Measurements from ENCODE around the gene AGAP6.
"Not testable (repeated sequence)": the region's sequence is repeated elsewhere in the genome, so short reads cannot be mapped to it uniquely, and the experiment has no call there.

AGAP6 gene

DNA sequence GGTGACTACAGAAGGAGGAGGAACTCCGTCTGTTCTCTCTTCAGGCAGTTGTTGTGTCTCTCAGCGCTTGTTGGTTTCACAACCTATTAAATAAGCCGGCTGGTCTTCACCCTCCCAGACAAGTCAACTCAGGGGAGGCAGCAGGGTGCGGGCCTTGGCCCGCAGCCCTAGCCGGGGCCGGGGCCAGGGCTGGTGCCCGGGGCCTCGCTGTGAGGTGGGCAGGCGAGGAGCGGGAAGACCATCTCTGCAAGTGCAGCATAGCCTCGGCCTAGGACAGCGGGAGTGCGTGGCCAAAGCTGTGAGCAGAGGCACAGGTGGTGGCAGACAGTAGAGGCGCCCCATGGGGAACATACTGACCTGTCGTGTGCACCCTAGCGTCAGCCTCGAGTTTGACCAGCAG lies at the start of gene AGAP6:
TSS of gene AGAP6 (plus strand) at position 31 of the 400 bp plus-strand sequence. CDS start at position 341, 310 bp downstream.
- DNase-seq: not testable (repeated sequence)

DNA sequence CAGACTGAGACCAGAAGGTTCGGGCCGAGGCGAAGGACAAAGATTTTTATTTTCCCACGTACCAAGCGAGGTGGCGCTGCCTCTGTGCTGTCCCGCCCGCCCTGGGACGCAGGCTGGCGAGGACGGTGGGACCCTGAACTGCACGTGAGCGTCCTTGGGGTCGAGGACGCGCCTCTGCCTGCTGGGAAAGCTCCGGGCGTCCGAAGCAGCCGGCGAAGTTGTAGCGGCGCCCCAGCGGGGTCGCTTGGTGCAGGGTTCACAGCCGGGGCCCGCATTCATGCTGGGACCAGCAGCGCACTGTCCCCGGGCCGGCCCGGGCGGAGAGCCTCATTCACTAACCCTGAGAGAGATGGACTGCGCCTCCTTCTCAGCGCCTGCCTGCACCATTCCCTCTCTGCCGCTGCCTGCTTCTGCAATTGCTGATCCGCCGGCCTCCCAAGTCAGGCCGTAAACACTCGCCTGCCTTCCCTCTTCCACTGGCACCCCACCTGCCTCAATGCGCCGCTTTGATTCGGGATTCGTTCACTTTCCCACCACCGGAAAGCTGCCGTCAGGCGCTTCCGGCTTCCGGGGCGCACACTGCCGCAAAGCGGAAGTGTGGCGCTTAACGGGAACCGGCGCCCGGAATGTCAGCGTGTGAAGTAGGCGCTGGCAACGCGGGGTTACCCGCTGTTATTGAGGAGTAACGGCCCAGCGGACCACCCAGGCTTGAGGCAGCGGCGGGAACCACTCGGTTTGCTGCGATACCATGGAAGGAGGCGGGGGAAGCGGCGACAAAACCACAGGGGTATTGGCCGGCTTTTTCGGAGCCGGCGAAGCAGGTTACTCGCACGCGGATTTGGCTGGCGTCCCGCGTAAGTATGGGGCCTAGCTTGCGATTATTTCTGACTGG lies 46.5 kb upstream of the AGAP6 start, which contains the start of the genes PARG and TIMM23B:
TSS of gene PARG (minus strand) at position 581 of the 892 bp plus-strand sequence. CDS start at position 279, 302 bp downstream.
TSS of gene TIMM23B (plus strand) at position 607 of the 892 bp plus-strand sequence. CDS start at position 749, 142 bp downstream.
- DNase-seq: peak in 1 of 2 experiments; percentile 43

DNA sequence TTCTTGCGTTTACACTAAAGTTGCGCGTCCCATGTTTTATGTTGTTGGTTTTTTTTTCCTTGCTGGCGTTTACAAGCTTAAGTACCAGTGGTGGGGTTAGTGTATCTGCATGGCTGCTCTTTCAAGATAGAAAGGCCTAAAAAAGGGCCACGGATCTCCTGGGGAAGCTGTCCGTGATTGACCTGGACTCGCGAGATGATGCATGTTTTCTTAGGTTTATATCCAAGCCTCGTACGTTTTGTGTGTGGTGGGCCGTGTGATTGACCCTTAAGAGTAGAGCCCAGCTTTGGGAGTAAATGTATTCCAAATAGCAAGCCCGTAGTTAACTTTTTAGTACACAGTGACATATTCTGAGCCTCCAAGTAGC lies 45.9 kb upstream of the AGAP6 start:
- not testable (repeated sequence) for DNase-seq

DNA sequence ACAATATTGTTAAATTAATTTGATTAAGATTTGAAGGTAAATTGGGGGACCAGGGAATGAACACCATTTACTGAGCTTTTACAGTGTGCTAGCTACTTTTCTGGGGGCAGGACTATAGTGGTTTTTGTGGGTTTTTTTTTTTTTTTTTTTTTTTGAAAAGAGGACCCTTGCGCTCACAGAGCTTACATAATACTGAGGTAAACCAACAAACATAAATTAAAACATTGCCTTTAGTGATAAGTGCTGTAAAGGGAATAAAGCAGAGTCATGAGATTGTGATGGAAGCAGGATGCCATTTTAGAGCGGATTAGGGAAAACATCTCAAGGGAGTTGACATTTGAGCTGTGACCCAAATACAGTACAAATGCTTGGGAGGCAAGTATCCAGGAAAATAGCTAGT lies 44.6 kb upstream of the AGAP6 start:
- not testable (repeated sequence) for DNase-seq

DNA sequence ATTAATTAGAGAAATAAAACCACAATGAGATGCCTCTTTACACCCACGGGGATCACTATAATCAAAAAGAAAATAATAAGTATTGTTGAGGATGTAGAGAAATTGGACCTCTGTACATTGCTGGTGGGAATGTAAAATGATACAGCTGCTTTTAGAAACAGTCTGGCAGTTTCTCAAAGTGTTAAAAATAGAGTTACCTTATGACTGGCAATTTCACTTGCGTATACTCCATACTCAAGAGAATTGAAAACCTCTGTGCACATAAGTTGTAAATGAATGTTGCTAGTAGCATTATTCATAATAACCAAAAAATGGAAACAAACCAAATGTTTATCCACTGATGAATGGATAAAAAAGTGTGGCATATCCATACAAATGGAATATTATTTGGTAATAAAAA lies 40.1 kb upstream of the AGAP6 start:
- DNase-seq: not testable (repeated sequence)

DNA sequence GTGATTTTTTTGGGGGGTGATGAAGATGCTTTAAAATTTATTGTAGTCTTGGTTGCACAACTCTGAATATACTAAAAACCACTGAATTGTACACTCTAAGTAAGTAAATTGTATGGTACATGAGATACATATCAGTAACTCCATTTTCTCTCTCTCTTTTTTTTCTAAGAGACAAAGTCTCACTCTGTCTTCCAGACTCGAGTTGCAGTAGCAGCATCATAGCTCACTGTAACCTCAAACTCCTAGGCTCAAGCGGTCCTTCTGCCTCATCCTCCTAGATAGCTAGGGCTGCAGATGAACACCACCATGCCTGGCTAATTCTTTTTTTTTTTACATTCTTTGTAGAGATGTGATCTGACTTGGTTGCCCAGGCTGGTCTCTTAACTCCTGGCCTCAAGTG lies 39.5 kb upstream of the AGAP6 start:
- DNase-seq: not testable (repeated sequence)

DNA sequence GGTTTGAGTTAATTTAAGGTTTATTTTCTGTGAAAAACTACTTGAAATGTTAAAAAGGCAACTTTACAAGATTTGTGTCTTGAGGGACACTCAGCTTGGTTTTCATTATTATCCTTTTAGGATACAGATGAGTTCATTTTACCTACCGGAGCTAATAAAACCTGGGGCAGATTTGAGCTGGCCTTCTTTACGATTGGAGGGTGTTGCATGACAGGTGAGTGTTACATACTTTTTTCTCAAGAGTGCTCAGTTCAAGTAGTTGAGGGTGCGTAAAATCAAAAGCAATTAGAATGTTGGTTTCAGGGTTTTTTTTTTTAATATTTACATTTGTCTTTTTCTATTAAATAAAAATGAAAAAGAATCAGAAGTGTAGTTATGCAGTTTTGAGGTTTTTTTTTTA lies 36.2 kb upstream of the AGAP6 start:
- not testable (repeated sequence) for DNase-seq

DNA sequence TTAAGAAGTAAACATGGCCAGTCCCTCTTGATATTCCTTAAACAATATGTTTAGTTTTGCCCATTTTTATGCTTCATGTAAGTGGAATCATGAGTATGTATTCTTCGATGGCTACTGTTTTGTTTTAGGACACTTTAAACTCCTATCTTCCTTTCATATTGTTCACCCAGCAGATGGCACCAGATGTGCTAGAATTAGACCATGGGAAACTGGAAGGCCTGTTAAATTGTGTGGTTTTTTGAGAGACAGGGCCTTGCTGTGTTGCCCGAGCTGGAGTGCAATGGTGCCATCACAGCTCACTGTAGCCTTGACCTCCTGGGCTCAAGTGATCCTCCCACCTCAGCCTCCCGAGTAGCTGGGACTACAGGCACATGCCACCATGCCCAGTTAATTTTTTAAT lies 35.1 kb upstream of the AGAP6 start:
- DNase-seq: not testable (repeated sequence)

DNA sequence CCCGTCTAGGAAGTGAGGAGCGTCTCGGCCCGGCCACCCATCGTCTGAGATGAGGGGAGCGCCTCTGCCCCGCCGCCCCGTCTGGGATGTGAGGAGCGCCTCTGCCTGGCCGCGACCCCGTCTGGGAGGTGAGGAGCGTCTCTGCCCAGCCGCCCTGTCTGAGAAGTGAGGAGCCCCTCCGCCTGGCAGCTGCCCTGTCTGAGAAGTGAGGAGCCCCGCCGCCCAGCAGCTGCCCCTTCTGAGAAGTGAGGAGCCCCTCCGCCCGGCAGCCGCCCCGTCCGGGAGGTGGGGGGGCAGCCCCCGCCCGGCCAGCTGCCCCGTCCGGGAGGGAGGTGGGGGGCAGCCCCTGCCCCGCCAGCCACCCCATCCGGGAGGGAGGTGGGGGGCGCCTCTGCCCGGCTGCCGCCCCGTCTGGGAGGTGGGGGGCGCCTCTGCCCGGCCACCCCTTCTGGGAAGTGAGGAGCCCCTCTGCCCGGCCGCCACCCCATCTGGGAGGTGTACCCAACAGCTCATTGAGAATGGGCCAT lies 17.8 kb upstream of the AGAP6 start:
- DNase-seq: not testable (repeated sequence)

DNA sequence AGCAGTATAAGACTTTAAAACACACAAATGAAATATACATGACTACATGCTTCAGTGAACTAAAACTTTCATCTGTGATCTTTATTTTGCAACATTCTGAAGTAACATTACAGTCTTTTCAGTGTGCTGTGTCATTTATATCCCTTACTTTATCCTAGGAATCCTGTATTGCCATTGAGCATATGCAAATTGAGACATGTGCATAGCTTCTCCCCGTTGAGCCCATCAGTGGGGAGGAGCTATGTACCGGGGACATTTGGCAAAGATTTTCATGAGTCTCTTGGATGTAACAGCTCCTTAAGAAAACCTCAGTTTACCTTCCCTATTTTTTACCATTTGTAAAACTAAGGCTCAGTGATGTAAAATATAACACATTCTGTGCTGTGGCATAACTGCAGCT lies 16.7 kb upstream of the AGAP6 start:
- DNase-seq: not testable (repeated sequence)

DNA sequence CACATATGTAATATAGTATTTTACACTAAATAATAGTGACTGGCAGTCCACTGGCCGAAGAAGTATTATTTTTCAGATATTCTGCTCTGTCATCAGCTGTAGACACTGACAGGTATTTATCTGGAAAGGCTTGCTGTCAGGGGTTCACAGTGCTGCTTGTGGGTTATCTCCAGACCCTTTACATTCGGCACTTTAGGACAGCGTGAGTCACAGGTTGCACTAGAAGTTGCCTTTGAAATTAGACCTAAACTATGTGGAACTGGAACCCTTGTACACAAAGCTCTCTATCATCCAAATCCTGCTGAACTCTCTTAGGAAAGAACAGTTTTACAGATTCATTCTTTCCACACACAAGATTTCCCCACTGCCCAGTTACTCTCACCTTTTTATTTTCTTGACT lies 16.1 kb upstream of the AGAP6 start:
- not testable (repeated sequence) for DNase-seq

DNA sequence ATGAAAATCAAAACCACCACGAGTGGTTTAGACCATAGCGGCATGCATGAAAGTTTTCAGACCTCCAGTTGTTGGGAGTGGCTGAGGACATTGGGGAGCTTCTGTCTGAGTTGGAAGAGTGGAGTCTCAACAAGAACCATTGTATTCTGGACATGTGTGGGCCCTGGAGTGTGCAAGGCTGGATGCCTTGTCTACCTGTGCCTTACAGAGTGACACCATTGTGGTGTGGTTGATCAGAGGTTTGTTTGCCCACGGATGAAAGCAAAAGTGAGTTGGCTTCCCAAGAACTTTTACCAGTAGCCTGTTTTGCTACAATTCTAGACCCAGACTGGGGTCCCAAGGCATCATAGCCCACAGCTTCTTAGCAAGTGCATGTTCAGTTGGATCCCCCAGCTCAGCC lies 10.4 kb upstream of the AGAP6 start:
- DNase-seq: not testable (repeated sequence)

DNA sequence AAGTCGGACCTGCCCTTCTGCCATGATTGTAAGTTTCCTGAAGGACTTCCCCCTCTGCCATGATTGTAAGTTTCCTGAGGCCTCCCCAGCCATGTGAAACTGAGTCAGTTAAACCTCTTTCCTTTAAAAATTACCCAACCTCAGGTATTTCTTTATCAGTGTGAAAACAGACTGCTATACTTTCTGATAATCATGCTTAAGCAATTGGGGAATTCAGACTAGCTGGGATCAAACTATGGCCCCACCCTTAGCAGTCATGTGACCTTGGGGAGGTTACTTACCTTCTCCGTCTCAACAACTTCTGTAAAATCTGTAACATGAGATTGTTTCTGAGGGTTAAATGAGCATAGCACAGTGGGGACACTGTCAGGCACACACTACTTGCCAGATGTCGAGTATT lies 999 bp upstream of the AGAP6 start:
- DNase-seq: not testable (repeated sequence)

DNA sequence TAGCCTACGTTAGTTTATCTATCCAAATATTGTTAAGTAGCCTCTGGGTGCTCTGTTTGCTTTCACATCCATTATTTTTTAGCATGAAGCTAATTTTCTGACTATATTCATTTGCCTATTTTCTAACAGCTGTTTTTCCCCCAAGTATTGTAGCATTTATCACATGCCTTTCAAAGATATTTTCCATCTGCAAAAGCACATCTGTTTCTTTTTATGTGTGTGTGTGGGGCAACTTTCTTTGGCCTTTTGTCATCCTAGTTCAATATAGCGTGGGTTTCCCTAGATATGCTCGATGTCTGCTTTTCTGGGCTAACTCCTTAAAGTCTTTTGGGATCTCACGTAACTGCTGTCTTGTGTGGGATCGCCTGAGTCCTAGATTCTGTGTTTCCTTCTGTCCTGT lies 7.1 kb downstream of the AGAP6 start:
- not testable (repeated sequence) for DNase-seq

DNA sequence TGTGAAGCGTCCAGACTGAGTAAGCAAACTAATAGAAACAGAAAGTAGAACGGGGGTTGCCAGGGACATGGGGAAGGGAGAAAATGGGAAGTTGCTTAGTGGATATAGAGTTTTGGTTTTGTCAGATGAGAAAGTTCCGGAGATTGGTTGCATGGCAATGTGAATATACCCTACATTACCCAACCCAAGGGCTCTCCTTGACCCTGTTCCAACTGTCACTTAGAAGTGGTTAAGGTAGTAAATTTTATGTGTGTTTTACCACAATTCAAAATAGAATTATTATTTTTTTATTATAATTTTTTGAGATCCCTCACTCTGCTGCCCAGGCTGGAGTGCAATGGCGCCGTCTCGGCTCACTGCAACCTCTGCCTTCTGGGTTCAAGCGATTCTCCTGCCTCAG lies 25.8 kb downstream of the AGAP6 start:
- DNase-seq: not testable (repeated sequence)

DNA sequence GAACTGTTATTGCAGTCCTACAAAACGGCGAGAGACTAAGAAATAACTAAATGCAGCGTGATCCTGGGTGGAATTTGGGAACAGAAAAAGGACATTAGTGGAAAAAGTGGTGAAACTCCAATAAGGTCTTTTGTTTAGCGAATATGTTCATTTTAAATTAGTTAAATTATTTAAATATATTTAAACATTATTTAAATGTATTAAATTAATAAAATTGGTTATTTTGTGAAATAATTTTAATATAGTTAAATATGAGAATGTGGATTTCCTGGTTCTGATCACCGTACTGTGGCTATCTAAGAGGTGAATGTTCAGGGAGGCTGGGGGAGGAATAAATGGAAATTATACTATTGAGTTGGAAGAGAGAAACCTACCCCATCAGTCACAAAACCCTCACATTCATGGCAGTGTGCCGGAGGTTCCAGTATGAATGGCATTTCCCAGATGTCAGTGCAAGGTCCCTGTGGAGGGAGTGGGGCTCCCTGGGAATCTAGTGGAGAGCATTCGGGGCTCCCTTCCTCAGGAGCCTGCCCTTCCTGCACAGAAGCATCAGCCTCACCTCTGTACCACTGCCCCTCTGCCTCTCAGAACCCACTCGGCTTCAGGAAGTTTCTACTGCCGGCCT lies 27.5 kb downstream of the AGAP6 start:
- not testable (repeated sequence) for DNase-seq

DNA sequence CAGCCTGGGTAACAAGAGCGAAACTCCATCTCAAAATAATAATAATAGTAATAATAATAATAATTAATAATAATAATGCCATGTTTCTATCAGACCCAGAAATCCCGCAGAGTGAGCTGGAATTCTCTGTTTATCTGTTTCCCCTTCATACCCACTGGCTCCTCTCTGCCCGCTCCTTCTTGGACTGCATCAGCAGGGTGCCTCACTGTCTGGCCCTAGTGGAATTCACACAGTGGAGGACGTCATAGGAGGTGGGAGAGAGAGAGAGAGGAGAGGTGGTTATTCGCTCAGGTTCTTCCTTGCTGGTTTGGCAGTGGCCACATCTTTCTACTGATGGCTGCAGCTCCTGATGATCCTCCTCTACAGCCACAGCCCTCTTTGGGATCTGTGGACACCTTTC lies 28.7 kb downstream of the AGAP6 start:
- DNase-seq: not testable (repeated sequence)

DNA sequence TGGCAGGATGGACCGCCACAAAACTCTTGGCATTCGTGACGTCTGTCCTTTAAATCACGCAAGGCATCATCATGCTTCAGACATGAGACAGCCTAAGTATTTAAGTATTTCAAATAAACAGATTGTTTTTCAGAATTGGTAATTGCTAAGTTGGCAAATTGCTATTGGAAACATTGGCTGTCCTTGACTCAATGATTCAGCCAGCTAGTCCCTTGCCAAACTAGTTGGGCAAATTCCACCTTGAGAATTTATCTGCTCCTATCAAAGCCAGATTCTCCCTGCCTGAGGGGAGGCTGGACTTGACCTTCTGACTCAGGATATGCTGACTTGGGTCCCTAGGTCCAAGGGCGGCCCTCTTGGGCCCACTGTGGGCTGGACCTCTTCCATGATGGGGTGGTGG lies 29.4 kb downstream of the AGAP6 start:
- DNase-seq: not testable (repeated sequence)

DNA sequence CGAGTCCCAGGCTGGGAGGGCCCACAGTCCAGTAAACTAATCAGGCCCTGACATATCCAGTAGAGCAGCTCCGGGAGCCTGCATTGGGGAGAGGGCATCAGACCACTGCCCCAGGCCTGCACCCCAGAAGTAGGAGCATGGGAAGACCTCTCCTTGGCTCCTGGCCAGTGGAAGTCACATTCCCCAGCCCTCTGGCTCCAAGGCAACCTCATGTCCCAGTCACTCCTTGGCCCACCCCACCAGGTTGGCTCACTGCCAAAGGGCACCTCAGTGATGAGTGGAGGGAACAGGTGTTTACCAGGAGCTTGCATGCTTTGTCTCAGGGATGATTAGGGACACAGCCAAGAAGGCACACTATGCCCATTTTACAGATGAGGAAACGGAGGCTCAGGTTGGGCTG lies 31.1 kb downstream of the AGAP6 start:
- not testable (repeated sequence) for DNase-seq

DNA sequence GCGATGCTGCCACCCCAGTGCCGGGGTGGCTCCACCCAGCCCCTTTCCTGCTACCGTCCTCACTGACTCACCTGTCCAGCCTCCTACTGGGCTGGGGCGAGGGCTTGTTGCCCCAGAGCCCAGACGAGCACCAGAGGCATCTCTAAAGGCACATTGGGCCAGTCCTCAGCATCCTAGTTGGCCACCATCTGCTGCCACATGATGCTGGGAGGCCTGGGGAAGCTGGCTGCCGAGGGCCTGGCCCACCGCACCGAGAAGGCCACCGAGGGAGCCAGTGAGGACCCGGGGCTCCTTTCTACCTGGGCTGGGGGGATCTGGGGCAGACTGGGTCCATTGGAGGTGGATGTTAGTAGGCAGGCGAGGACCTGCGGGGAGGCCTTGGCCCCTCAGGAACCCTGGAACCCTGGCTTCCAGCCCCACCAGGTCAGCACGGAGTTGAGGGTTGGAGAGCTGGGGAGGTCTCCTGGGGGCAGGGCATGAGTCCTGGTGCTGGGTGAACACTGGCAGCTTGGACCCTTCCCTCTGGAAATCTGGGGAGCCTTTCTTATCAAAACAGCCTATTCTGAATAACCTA lies 32.3 kb downstream of the AGAP6 start:
- DNase-seq: not testable (repeated sequence)

DNA sequence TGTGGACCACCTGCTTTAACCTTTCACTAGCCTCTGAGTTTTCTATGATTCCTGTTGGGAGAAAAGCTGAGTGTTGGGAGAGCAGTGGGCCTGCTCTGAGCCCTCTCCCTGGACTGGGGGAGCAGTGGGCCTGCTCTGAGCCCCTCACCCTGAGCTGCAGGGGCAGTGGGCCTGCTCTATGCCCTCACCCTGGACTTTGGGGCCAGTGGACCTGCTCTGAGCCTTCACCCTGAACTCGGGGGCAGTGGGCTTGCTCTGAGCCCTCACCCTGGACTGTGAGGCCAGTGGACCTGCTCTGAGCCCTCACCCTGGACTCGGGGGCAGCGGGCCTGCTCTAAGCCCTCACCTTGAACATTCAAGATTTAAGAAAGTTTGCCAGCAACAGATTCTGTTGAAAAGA lies 33.4 kb downstream of the AGAP6 start:
- DNase-seq: no peak

DNA sequence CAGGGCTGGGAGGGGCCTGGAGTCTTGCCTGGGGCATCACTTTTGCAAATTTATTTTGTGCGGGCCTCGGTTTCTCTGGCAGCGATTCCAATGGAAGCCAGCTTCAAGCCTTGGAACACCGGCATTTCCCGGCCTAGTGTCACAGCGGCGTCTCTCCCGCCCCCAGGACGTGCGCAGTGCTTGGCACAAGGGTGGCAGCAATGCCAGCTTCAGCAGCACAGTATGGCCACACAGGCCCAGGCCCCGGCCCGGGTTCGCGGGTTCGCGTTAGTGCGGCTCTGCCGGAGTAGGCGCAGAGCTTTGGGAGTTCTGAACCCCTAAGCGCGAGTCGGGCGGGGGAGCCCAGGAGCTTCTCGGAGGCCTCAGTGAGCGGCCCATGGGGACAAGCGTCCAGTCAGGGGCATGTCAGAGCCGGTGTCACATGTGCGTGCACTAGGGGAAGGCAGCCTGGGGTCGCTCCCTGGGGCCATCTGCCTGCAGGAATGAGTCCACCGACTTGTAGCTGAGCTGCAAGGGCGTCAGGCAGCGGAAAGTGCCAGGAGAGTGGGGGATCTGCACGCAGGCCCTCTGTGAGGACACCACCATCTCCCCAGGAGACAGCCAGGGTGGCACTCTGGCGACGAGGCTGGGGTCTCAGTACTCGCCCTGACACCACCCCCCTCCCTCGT lies 36.6 kb downstream of the AGAP6 start:
- DNase-seq: not testable (repeated sequence)

DNA sequence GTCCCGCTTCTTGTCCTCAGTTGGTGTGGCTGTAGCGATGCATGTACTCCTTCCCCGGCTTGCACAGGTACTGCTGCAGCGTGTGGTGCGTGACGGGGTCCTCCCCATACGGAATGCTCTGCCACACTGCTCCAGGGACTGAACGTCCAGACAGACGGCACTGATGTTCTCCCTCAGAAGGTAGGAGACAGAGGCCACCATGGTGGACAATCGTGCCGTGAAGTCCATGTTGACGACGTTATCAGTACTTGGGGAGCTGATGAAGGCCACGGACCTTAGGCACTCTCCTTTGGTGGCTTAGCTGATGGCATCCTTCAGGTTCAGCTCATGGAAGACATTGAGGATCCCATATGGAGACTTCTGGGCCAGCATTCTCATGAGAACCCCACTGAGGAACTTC lies 37.4 kb downstream of the AGAP6 start:
- DNase-seq: no peak
